HCT116 (cell line): ENCODE results near the gene PITPNC1. TPM values are rescaled to one million over a fixed set of nuclear protein-coding genes. Genes with fewer than 3 reads are reported as not detected.

Experiments used
- ATAC-seq: fragments of 200-7000 bp; cut with Tn5 transposase; 2 replicates; pipeline ENCODE4 v1.9.1; 2020; ENCODE audit warnings: mild to moderate bottlenecking, moderate library complexity
- BruUV-seq: library from RNA; stranded (reverse); fragments of 400-500 nt; replicated peaks from 2 replicates; lab custom pipeline; 2021; lab: Mats Ljungman, UMichigan
- CTCF ChIA-PET: fragments of 300-600 bp; sonication (Branson Sonifier 250); formaldehyde crosslinking; loops from one replicate; lab custom pipeline; 2021; ENCODE audit warnings: antibody characterized with exemption; lab: Charles Lee
- POLR2A ChIA-PET: fragments of 300-600, 350-600 bp; sonication (Branson Sonifier 250); formaldehyde crosslinking; loops from one replicate; lab custom pipeline; 2021; ENCODE audit warnings: antibody characterized with exemption; lab: Charles Lee
- RAD21 ChIA-PET, 2 experiments: fragments of 300-600 bp; sonication (Branson Sonifier 250); formaldehyde crosslinking; loops; one replicate each; lab custom pipeline; 2023; ENCODE audit warnings: low total read pairs in 2 of 2; ENCODE audit not compliant: uncharacterized antibody in 2 of 2, unreplicated experiment in 2 of 2, low non-redundant PET in 1 of 2; lab: Charles Lee
- DNase-seq: peaks from one replicate; pipeline ENCODE4 v3.0.0-alpha.2; 2010; ENCODE audit warnings: low read depth, low spot score
- H2AFZ ChIP-seq: fragments of 200-600 bp; shearing (Covaris generic), sonication (generic); 2 replicates; pipeline ENCODE4 v1.6.1; 2017; ENCODE audit warnings: low read depth, mixed run types, mixed read lengths, antibody characterized with exemption, low read length; ENCODE audit not compliant: poor library complexity, severe bottlenecking
- H3K27ac ChIP-seq: 2 replicates; pipeline ENCODE4 v1.5.1; 2012; ENCODE audit warnings: low read depth, low read length
- H3K27me3 ChIP-seq: fragments of 200-600 bp; sonication (generic); 2 replicates; pipeline ENCODE4 v1.6.1; 2016; ENCODE audit warnings: mixed run types, low read length, mixed read lengths; ENCODE audit not compliant: insufficient read depth
- H3K36me3 ChIP-seq, 2 experiments: fragments of 200-500 bp in 1 of 2; fragments of 200-600 bp in 1 of 2; sonication (Bioruptor generic) in 1 of 2; sonication (generic) in 1 of 2; 2 replicates each; pipeline versions ENCODE4 v1.5.1 to v1.6.1; 2014 to 2016; ENCODE audit warnings: low read length in 2 of 2, inconsistent platforms in 1 of 2, mixed read lengths in 1 of 2, mixed run types in 1 of 2; ENCODE audit not compliant: insufficient read depth in 2 of 2, control insufficient read depth in 1 of 2
- H3K4me1 ChIP-seq, 2 experiments: fragments of 200-600 bp in 1 of 2; sonication (generic) in 1 of 2; 2 replicates each; pipeline versions ENCODE4 v1.5.1 to v1.6.1; 2012 to 2017; ENCODE audit warnings: low read length in 2 of 2, inconsistent platforms in 1 of 2, mild to moderate bottlenecking in 1 of 2, mixed read lengths in 1 of 2, mixed run types in 1 of 2, moderate library complexity in 1 of 2; ENCODE audit not compliant: insufficient read depth in 2 of 2, control insufficient read depth in 1 of 2
- H3K4me2 ChIP-seq: fragments of 200-600 bp; sonication (generic); 2 replicates; pipeline ENCODE4 v1.6.1; 2017; ENCODE audit warnings: mixed run types, low read length, mixed read lengths
- H3K4me3 ChIP-seq, 2 experiments: fragments of 200-600 bp in 1 of 2; sonication (generic) in 1 of 2; replicated peaks in 1 of 2; 2 replicates each; pipeline ENCODE4 v1.5.1; 2011 to 2016; ENCODE audit warnings: low read length in 2 of 2, control low read depth in 1 of 2, low read depth in 1 of 2, mild to moderate bottlenecking in 1 of 2, mixed read lengths in 1 of 2, mixed run types in 1 of 2
- H3K79me2 ChIP-seq: fragments of 200-600 bp; sonication (generic); 2 replicates; pipeline ENCODE4 v1.6.1; 2017; ENCODE audit warnings: mild to moderate bottlenecking, mixed run types, low read length, moderate library complexity, mixed read lengths; ENCODE audit not compliant: insufficient read depth
- H3K9ac ChIP-seq: fragments of 200-600 bp; sonication (generic); 2 replicates; pipeline ENCODE4 v1.6.1; 2016; ENCODE audit warnings: low read length, mixed read lengths
- H3K9me2 ChIP-seq: fragments of 200-600 bp; sonication (generic), shearing (Covaris generic); 2 replicates; pipeline ENCODE4 v1.6.1; 2017; ENCODE audit warnings: mixed run types, mild to moderate bottlenecking, moderate library complexity; ENCODE audit not compliant: insufficient read depth
- H3K9me3 ChIP-seq, 2 experiments: fragments of 200-500 bp in 1 of 2; fragments of 200-600 bp in 1 of 2; sonication (Bioruptor generic) in 1 of 2; sonication (generic) in 1 of 2; 2 replicates each; pipeline ENCODE4 v1.6.1; 2014 to 2017; ENCODE audit warnings: low read length in 2 of 2, mixed read lengths in 2 of 2, inconsistent platforms in 1 of 2, low read depth in 1 of 2, mild to moderate bottlenecking in 1 of 2, mixed run types in 1 of 2, moderate library complexity in 1 of 2; ENCODE audit not compliant: control insufficient read depth in 1 of 2, insufficient read depth in 1 of 2
- H4K20me1 ChIP-seq: fragments of 200-600 bp; sonication (generic), shearing (Covaris generic); 2 replicates; pipeline ENCODE4 v1.6.1; 2017; ENCODE audit warnings: mixed run types, mild to moderate bottlenecking, moderate library complexity; ENCODE audit not compliant: insufficient read depth
- CEBPB ChIP-seq: IDR thresholded peaks from 2 replicates; pipeline ENCODE4 v1.6.1; 2012; ENCODE audit warnings: low read depth
- EGR1 ChIP-seq: IDR thresholded peaks from 2 replicates; pipeline ENCODE4 v1.6.1; 2012; ENCODE audit warnings: low read depth
- ELF1 ChIP-seq: IDR thresholded peaks from 2 replicates; pipeline ENCODE4 v1.6.1; 2012; ENCODE audit warnings: low read depth, borderline replicate concordance
- EZH2 ChIP-seq: fragments of 200-600 bp; sonication (generic); IDR thresholded peaks from 2 replicates; pipeline ENCODE4 v1.6.1; 2017; ENCODE audit warnings: antibody characterized with exemption, mixed run types
- EZH2phosphoT487 ChIP-seq: fragments of 200-600 bp; IDR thresholded peaks from 2 replicates; pipeline ENCODE4 v1.6.1; 2018; ENCODE audit warnings: antibody characterized with exemption, borderline replicate concordance
- FOSL1 ChIP-seq: IDR thresholded peaks from 2 replicates; pipeline ENCODE4 v1.6.1; 2012; ENCODE audit warnings: low read depth
- JUND ChIP-seq: IDR thresholded peaks from 2 replicates; pipeline ENCODE4 v1.6.1; 2012
- POLR2AphosphoS5 ChIP-seq: IDR thresholded peaks from 2 replicates; pipeline ENCODE4 v1.6.1; 2011; ENCODE audit warnings: mild to moderate bottlenecking, low read depth, low read length, moderate library complexity
- RAD21 ChIP-seq: IDR thresholded peaks from 2 replicates; pipeline ENCODE4 v1.6.1; 2012; ENCODE audit warnings: low read depth, mild to moderate bottlenecking
- SIN3A ChIP-seq: IDR thresholded peaks from 2 replicates; pipeline ENCODE4 v1.6.1; 2012; ENCODE audit warnings: low read depth
- YY1 ChIP-seq: IDR thresholded peaks from 2 replicates; pipeline ENCODE4 v1.6.1; 2011; ENCODE audit warnings: low read length, low read depth, moderate library complexity, mild to moderate bottlenecking; ENCODE audit not compliant: insufficient replicate concordance; ENCODE audit errors: extremely low read depth
- ZFX ChIP-seq: fragments of 450-650 bp; IDR thresholded peaks from 2 replicates; pipeline ENCODE4 v1.6.1; 2017
- intact Hi-C: fragments of 100-400 bp; cut with micrococcal nuclease; formaldehyde crosslinking; loops from 2 replicates; pipeline ENCODE4 v1.10.0; 2022
- total RNA-seq: library from RNA; stranded (reverse); gene quantifications from one replicate; pipeline ENCODE4 v1.2.1, GENCODE V29; 2021; ENCODE audit not compliant: unreplicated experiment
- TF ChIP-seq, protein P1 (sequence below), 3 experiments: fragments of 200-600 bp in 1 of 3; sonication (generic) in 1 of 3; IDR thresholded peaks in 2 of 3; conservative IDR thresholded peaks in 1 of 3; 2 replicates each; pipeline ENCODE4 v1.5.1; 2012 to 2017; ENCODE audit warnings: low read depth in 2 of 3, low read length in 2 of 3, antibody characterized with exemption in 1 of 3, borderline replicate concordance in 1 of 3, control low read depth in 1 of 3, mild to moderate bottlenecking in 1 of 3, mixed read lengths in 1 of 3, mixed run types in 1 of 3, moderate library complexity in 1 of 3; ENCODE audit not compliant: insufficient read depth in 1 of 3
- TF ChIP-seq, protein P2 (sequence below): IDR thresholded peaks from 2 replicates; pipeline ENCODE4 v1.6.1; 2012
- TF ChIP-seq, protein P3 (sequence below): IDR thresholded peaks from 2 replicates; pipeline ENCODE4 v1.6.1; 2012
- TF ChIP-seq, protein P4 (sequence below): IDR thresholded peaks from 2 replicates; pipeline ENCODE4 v1.6.1; 2012; ENCODE audit warnings: low read depth

The PITPNC1 gene
- total RNA-seq, 1 experiment from 2014 or later, result 41.9 TPM

DNA sequence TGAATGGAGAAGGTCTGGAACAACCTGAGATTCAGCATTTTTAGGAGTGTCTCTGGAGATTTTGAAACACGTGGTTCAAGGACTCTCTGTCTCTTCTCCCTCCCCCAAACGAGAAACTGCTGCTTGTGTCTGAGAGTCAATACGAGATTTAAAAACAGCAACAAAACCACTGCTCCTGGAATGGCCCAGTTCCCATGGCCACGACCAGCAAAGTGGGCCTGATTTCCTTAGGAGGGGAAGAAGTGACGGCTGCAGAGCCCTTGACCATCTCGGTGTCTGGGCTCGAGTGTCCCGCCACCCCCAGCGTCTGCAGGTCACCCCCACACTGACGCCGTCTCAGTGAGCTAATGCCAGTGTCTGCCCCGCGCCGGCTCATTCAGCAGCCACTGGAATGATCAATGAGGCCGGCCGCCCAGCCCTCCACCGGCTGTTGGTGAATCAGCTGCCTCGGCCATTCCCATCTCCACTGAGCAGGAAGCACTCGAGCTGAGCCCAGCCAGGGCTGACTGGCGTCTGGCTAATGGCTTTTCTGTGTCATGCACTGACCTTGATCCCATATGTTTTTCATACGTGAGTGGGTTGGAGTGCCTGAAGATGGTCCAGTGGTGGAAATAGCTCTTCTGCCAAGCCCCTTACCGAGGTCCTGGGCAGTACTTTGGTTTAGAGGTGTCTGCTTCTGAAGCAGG, 151.8 kb downstream of the PITPNC1 start (continued):
- TF ChIP-seq EZH2phosphoT487 (no peak), POLR2AphosphoS5 (peak; percentile 57), ZFX (no peak), RAD21 (no peak; the same call in none of the 2 replicates), EZH2 (no peak), EGR1 (peak; percentile 53), YY1 (peak; percentile 80), JUND (peak; percentile 91)
- TF ChIP-seq, protein P1, sequence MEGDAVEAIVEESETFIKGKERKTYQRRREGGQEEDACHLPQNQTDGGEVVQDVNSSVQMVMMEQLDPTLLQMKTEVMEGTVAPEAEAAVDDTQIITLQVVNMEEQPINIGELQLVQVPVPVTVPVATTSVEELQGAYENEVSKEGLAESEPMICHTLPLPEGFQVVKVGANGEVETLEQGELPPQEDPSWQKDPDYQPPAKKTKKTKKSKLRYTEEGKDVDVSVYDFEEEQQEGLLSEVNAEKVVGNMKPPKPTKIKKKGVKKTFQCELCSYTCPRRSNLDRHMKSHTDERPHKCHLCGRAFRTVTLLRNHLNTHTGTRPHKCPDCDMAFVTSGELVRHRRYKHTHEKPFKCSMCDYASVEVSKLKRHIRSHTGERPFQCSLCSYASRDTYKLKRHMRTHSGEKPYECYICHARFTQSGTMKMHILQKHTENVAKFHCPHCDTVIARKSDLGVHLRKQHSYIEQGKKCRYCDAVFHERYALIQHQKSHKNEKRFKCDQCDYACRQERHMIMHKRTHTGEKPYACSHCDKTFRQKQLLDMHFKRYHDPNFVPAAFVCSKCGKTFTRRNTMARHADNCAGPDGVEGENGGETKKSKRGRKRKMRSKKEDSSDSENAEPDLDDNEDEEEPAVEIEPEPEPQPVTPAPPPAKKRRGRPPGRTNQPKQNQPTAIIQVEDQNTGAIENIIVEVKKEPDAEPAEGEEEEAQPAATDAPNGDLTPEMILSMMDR (IDR thresholded peaks at IDR 0.05 in 2 of 3, conservative IDR thresholded peaks at IDR 0.05 in 1 of 3; ENCODE audit: borderline replicate concordance in 1 of 3, insufficient read depth in 1 of 3, low read depth in 2 of 3, low read length in 2 of 3), result no peak
- TF ChIP-seq, protein P2, sequence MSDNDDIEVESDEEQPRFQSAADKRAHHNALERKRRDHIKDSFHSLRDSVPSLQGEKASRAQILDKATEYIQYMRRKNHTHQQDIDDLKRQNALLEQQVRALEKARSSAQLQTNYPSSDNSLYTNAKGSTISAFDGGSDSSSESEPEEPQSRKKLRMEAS, result peak; percentile 91
- TF ChIP-seq, protein P3, sequence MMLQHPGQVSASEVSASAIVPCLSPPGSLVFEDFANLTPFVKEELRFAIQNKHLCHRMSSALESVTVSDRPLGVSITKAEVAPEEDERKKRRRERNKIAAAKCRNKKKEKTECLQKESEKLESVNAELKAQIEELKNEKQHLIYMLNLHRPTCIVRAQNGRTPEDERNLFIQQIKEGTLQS, result no peak
- TF ChIP-seq, all 23 proteins: peak for 12

DNA sequence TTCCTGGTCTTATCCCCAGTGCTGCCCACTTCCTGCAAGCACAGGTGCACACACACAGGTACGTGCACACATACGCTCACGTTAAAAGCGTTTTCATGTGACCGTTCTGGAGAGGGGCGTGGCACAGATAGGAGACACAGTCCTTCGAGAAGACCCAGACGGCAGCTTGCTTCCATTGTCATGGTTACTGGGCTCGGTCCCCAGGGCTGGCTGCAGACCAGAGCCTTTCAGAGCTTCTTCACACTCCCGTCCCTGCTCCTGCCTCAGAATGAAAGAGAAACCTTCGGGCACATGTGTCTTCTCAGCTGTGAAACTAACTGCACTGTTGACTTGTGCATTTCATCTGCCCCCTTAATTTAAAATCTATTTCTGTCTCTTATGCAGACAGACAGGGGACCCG, 154.2 kb downstream of the PITPNC1 start:
- Histone ChIP-seq H3K9ac (no peak overlapping the region), H3K4me2 (no peak overlapping the region), H3K4me1 (peaks cover 14 to 38% of the 10 kb centered on the region in 2 experiments), H3K36me3 (no peaks in the 10 kb centered on the region), H3K27me3 (no peaks in the 10 kb centered on the region), H4K20me1 (no peaks in the 10 kb centered on the region), H2AFZ (no peak overlapping the region), H3K79me2 (no peaks in the 10 kb centered on the region), H3K27ac (no peak overlapping the region), H3K9me3 (no peaks in the 10 kb centered on the region), H3K9me2 (no peaks in the 10 kb centered on the region), H3K4me3 (no peak overlapping the region)
- ATAC-seq (no peak), DNase-seq (no peak)
- ChIA-PET RAD21 (no interaction called here), CTCF (no interaction called here), POLR2A (no interaction called here)
- BruUV-seq, result no TSS peak
- intact Hi-C loops, result no loop called here
- TF ChIP-seq ELF1, result no peak
- TF ChIP-seq, protein P1 (IDR thresholded peaks at IDR 0.05 in 2 of 3, conservative IDR thresholded peaks at IDR 0.05 in 1 of 3; ENCODE audit: borderline replicate concordance in 1 of 3, insufficient read depth in 1 of 3, low read depth in 2 of 3, low read length in 2 of 3), result no peak
- TF ChIP-seq, protein P4, sequence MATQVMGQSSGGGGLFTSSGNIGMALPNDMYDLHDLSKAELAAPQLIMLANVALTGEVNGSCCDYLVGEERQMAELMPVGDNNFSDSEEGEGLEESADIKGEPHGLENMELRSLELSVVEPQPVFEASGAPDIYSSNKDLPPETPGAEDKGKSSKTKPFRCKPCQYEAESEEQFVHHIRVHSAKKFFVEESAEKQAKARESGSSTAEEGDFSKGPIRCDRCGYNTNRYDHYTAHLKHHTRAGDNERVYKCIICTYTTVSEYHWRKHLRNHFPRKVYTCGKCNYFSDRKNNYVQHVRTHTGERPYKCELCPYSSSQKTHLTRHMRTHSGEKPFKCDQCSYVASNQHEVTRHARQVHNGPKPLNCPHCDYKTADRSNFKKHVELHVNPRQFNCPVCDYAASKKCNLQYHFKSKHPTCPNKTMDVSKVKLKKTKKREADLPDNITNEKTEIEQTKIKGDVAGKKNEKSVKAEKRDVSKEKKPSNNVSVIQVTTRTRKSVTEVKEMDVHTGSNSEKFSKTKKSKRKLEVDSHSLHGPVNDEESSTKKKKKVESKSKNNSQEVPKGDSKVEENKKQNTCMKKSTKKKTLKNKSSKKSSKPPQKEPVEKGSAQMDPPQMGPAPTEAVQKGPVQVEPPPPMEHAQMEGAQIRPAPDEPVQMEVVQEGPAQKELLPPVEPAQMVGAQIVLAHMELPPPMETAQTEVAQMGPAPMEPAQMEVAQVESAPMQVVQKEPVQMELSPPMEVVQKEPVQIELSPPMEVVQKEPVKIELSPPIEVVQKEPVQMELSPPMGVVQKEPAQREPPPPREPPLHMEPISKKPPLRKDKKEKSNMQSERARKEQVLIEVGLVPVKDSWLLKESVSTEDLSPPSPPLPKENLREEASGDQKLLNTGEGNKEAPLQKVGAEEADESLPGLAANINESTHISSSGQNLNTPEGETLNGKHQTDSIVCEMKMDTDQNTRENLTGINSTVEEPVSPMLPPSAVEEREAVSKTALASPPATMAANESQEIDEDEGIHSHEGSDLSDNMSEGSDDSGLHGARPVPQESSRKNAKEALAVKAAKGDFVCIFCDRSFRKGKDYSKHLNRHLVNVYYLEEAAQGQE, result no peak
- no peak for TF ChIP-seq CEBPB
- TF ChIP-seq, protein P3, result no peak
- TF ChIP-seq EZH2, result no peak
- TF ChIP-seq FOSL1, result no peak
- no peak for TF ChIP-seq EGR1
- no peak for TF ChIP-seq SIN3A
